C4-2B (cell line): ENCODE results near the gene LDB3.

Experiments
- ZFX ChIP-seq: fragments of 450-650 bp; IDR thresholded peaks from 2 replicates; pipeline ENCODE4 v1.6.1; 2017
- TF ChIP-seq, protein P1 (sequence below): fragments of 450-650 bp; conservative IDR thresholded peaks from 2 replicates; pipeline ENCODE4 v1.5.1; 2017; ENCODE audit warnings: mild to moderate bottlenecking

DNA sequence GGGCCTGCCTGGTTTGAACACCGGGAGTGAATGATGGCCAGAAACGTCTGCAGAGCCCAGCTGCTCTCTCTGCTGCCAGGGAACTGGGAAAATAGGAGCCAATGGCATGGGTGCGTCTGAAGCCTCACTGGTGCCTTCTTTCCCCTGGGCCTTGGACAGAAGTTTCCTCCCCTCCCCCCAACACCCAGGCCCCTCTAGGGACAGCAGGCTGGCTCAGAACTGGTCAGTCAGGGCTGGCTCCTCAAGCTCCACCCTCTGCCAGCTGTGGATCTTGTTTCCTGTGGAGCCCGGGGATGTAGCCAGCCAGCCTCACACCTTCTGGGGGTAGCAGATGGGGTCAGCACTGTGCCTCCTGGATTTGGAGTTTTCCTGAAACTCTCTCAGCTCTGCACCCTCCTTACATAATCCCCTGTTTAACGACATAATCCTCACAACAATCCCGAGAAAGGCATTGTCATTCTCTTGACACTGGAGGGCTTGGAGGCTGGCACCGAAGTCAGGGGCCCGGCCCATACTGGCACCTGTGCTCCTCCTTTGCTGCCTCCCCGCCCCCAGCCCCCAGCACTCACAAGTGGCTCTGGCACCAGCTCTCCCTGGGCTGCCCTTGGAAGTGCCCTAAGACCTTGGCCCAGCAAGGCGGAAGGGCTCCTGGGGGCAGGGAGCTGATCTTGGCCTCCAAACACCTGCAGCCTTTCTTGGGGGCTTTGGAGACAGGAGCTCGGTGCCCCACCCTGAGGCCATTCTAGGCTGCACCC lies 5.7 kb downstream of the LDB3 start:
- TF ChIP-seq, protein P1, sequence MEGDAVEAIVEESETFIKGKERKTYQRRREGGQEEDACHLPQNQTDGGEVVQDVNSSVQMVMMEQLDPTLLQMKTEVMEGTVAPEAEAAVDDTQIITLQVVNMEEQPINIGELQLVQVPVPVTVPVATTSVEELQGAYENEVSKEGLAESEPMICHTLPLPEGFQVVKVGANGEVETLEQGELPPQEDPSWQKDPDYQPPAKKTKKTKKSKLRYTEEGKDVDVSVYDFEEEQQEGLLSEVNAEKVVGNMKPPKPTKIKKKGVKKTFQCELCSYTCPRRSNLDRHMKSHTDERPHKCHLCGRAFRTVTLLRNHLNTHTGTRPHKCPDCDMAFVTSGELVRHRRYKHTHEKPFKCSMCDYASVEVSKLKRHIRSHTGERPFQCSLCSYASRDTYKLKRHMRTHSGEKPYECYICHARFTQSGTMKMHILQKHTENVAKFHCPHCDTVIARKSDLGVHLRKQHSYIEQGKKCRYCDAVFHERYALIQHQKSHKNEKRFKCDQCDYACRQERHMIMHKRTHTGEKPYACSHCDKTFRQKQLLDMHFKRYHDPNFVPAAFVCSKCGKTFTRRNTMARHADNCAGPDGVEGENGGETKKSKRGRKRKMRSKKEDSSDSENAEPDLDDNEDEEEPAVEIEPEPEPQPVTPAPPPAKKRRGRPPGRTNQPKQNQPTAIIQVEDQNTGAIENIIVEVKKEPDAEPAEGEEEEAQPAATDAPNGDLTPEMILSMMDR, result no peak
- no peak for TF ChIP-seq ZFX
